Glutamatergic neuron (in vitro differentiated cells): ENCODE measurements around the gene NSRP1. TPM values are rescaled to one million over a fixed set of nuclear protein-coding genes. Genes with fewer than 3 reads are reported as not detected.
"Not testable (repeated sequence)": the region's sequence is repeated elsewhere in the genome, so short reads cannot be mapped to it uniquely, and the experiment has no call there.

Source experiments
- DNase-seq: peaks from one replicate; pipeline ENCODE4 v3.0.0; 2022
- H3K27ac Mint-ChIP-seq: one replicate; pipeline ENCODE4 v1.8.0; 2020; ENCODE audit warnings: mild to moderate bottlenecking, mixed read lengths, inconsistent platforms; ENCODE audit not compliant: unreplicated experiment
- H3K27me3 Mint-ChIP-seq: one replicate; pipeline ENCODE4 v1.8.0; 2020; ENCODE audit warnings: mild to moderate bottlenecking, moderate library complexity, mixed read lengths, inconsistent platforms; ENCODE audit not compliant: unreplicated experiment
- H3K36me3 Mint-ChIP-seq: one replicate; pipeline ENCODE4 v1.8.0; 2020; ENCODE audit warnings: mild to moderate bottlenecking, mixed read lengths, inconsistent platforms; ENCODE audit not compliant: unreplicated experiment
- H3K4me1 Mint-ChIP-seq: one replicate; pipeline ENCODE4 v1.8.0; 2020; ENCODE audit warnings: mild to moderate bottlenecking, low read depth, mixed read lengths, inconsistent platforms; ENCODE audit not compliant: unreplicated experiment
- H3K4me3 Mint-ChIP-seq: one replicate; pipeline ENCODE4 v1.8.0; 2020; ENCODE audit warnings: mild to moderate bottlenecking, mixed read lengths, inconsistent platforms; ENCODE audit not compliant: unreplicated experiment
- H3K9me3 Mint-ChIP-seq: one replicate; pipeline ENCODE4 v1.8.0; 2020; ENCODE audit warnings: mild to moderate bottlenecking, moderate library complexity, mixed read lengths, inconsistent platforms; ENCODE audit not compliant: unreplicated experiment
- total RNA-seq: library from RNA; stranded (reverse); fragmentation: NEBNext Ultra II Directional; extraction: Animal tissue kit (Norgen Biotek cat#: 25700); gene quantifications from one replicate; pipeline ENCODE4 v1.2.1, GENCODE V29; 2021; ENCODE audit not compliant: unreplicated experiment
- TF ChIP-seq, protein P1 (sequence below): fragments of 200-600 bp; sonication (generic); IDR thresholded peaks from one replicate; pipeline ENCODE4 v1.5.0; 2021; ENCODE audit not compliant: partially characterized antibody, unreplicated experiment

Gene NSRP1
- total RNA-seq, 1 donor from 2014 or later: 18.2 TPM

DNA sequence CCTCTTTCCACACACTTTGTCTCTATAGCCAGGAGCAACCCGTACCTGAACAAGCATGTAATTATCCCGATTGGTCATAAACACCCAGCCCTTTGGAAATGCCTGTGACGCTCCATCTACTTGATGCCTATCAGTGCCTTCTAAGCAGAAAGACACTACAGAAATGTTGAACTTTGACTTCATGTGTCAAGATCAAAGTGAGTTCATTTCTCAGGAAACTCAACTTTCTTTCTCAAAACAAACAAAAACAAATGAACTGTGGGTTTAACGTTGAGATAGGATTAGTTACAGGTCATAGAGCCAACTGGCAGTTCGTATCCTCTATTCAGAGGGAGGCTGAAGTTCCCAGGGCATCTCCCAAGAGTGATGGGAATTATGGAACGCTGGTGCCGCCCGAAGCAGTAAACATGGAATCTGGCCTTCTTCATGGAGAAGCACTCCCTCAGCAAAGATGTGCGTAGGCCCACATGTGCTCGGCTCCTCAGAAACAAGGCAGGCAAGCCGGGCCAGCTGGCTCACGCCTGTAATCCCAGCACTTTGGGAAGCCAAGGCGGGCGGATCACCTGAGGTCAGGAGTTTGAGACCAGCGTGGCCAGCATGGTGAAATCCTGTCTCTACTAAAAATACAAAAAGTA lies 109.4 kb downstream of the NSRP1 start:
- DNase-seq: no peak
- H3K4me3 Mint-ChIP-seq: no peak overlapping the region
- peaks cover 4% of the 10 kb centered on the region for H3K4me1 Mint-ChIP-seq
- peaks cover 1% of the 10 kb centered on the region for H3K9me3 Mint-ChIP-seq
- H3K36me3 Mint-ChIP-seq: no peaks in the 10 kb centered on the region
- H3K27me3 Mint-ChIP-seq: no peaks in the 10 kb centered on the region
- no peak overlapping the region for H3K27ac Mint-ChIP-seq
- TF ChIP-seq, protein P1, sequence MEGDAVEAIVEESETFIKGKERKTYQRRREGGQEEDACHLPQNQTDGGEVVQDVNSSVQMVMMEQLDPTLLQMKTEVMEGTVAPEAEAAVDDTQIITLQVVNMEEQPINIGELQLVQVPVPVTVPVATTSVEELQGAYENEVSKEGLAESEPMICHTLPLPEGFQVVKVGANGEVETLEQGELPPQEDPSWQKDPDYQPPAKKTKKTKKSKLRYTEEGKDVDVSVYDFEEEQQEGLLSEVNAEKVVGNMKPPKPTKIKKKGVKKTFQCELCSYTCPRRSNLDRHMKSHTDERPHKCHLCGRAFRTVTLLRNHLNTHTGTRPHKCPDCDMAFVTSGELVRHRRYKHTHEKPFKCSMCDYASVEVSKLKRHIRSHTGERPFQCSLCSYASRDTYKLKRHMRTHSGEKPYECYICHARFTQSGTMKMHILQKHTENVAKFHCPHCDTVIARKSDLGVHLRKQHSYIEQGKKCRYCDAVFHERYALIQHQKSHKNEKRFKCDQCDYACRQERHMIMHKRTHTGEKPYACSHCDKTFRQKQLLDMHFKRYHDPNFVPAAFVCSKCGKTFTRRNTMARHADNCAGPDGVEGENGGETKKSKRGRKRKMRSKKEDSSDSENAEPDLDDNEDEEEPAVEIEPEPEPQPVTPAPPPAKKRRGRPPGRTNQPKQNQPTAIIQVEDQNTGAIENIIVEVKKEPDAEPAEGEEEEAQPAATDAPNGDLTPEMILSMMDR: no peak

DNA sequence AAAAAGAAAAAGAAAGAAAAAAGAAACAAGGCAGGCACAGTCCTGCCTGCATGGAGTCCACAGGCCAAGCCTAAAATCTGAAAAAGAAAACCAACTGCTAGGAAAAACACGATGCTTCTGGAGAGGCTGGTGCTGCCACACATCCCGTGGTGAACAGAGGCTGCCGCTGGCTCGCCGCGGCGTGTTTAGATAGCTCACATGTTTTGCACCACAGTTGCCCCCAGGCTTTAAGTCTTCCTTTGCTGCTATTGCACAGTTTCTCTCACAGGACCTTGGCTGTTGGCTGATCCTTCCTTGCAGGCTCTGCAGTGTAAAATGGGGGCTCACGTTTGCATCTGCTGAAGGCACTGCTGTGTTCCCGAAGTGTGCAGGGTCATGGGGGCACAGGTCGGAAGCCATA lies 110.3 kb downstream of the NSRP1 start:
- no peak for DNase-seq
- Mint-ChIP-seq H3K4me3 (no peak overlapping the region), H3K4me1 (peaks cover 4% of the 10 kb centered on the region), H3K27me3 (peaks cover 2% of the 10 kb centered on the region), H3K36me3 (no peaks in the 10 kb centered on the region), H3K9me3 (peaks cover 1% of the 10 kb centered on the region), H3K27ac (no peak overlapping the region)
- TF ChIP-seq, protein P1: no peak

DNA sequence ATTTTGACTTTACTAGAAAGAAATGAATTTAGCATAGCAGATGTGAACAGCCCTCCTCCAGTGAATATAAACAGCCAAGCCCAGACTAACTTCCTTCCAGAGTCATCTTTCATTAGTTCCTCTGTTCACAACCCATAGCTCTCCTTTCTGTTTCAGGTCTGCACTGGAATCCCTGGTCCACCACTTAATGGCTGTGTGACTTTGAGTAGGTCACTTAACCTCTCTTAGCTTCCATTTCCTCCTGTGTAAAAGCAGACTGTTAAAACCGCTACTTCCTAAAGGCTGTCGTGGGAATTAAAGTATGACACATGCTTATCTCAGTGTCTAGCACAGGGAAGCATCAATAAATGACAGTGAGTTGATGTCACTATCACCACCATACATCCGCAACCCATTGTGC lies 111.4 kb downstream of the NSRP1 start:
- no peak overlapping the region for H3K4me3 Mint-ChIP-seq

DNA sequence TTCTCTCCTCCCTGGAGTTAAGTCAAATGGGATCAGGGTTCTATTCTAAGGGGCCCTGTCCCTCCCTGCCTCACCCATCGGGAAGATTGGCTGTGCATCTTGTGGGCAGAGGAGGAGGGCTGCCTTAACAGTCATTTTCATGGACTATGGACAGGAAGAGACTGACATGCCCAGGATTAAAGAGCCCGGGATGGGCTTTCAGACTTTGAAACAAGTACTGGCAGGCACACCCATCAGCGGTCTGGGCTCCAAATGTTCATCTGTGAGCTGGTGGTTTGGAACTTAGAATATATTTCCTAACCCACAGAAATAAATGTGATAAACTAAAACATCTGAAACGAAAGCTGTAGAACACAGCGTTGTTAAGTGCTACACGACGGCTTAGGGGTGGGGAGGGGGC lies 112.4 kb downstream of the NSRP1 start:
- no peaks in the 10 kb centered on the region for H3K36me3 Mint-ChIP-seq
- no peak for DNase-seq
- H3K4me1 Mint-ChIP-seq: peaks cover 7% of the 10 kb centered on the region
- peaks cover 1% of the 10 kb centered on the region for H3K9me3 Mint-ChIP-seq
- H3K27me3 Mint-ChIP-seq: peaks cover 11% of the 10 kb centered on the region
- H3K27ac Mint-ChIP-seq: no peak overlapping the region
- TF ChIP-seq, protein P1: no peak
- no peak overlapping the region for H3K4me3 Mint-ChIP-seq

More for the DNA sequence above, 111.4 kb downstream of the NSRP1 start:
- DNase-seq: no peak
- Mint-ChIP-seq H3K4me1 (peaks cover 7% of the 10 kb centered on the region), H3K27me3 (peaks cover 9% of the 10 kb centered on the region), H3K27ac (no peak overlapping the region), H3K9me3 (peaks cover 1% of the 10 kb centered on the region), H3K36me3 (no peaks in the 10 kb centered on the region)
- TF ChIP-seq, protein P1: no peak

DNA sequence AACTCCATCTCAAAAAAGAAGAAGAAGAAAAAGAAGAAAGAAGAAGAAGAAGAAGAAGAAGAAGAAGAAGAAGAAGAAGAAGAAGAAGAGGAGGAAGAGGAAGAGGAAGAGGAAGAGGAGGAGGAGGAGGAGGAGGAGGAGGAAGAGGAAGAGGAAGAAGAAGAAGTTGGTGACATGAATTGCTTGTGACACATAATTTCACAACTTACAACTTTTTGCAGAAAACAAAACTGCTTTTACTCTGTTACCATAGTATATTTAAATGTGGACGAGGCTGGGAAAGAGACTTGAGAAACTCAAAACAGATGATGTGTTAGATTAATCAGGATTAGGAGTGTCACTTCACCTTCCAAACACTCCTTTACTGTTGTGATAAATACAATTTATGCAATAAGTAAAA lies 113.4 kb downstream of the NSRP1 start:
- H3K4me3 Mint-ChIP-seq, H3K9me3 Mint-ChIP-seq, H3K36me3 Mint-ChIP-seq, H3K27ac Mint-ChIP-seq, H3K4me1 Mint-ChIP-seq, DNase-seq: not testable (repeated sequence)
- peaks cover 16% of the 10 kb centered on the region for H3K27me3 Mint-ChIP-seq
